CD4-positive, CD25-positive, alpha-beta regulatory T cell (primary cell): Measurements from ENCODE around the gene RAB8A. TPM values are rescaled to one million over a fixed set of nuclear protein-coding genes. Genes with fewer than 3 reads are reported as not detected.

Source experiments
- ATAC-seq, 2 donors: fragments of 150-1000 bp; cut with Tn5 transposase; one replicate each; pipeline ENCODE4 v1.10.0; 2021; ENCODE audit warnings: low read depth in 2 of 2, moderate number of reproducible peaks in 2 of 2, moderate library complexity in 1 of 2
- DNase-seq, 3 donors: peaks; one replicate each; pipeline versions ENCODE4 v3.0.0 to v3.0.0-alpha.2; 2012 to 2022; ENCODE audit warnings: mixed read lengths in 1 of 3
- H3K27ac ChIP-seq: one replicate; pipeline ENCODE4 v1.7.0; 2013; ENCODE audit warnings: mild to moderate bottlenecking, low read length; ENCODE audit not compliant: insufficient read depth, poor library complexity, severe bottlenecking
- H3K27me3 ChIP-seq: one replicate; pipeline ENCODE4 v1.7.0; 2013; ENCODE audit warnings: low read length; ENCODE audit not compliant: control insufficient read depth, insufficient read depth
- H3K36me3 ChIP-seq: one replicate; pipeline ENCODE4 v1.7.0; 2013; ENCODE audit warnings: mild to moderate bottlenecking, low read length, moderate library complexity; ENCODE audit not compliant: control insufficient read depth, insufficient read depth
- H3K4me1 ChIP-seq: 2 replicates; pipeline ENCODE4 v1.7.0; 2013; ENCODE audit warnings: mild to moderate bottlenecking, low read length; ENCODE audit not compliant: insufficient read depth, control insufficient read depth, poor library complexity, severe bottlenecking
- H3K4me3 ChIP-seq: one replicate; pipeline ENCODE4 v1.7.0; 2013; ENCODE audit warnings: low read depth, mild to moderate bottlenecking, low read length, moderate library complexity
- H3K9me3 ChIP-seq, 2 experiments: 1 replicate in 1 of 2; 2 replicates in 1 of 2; pipeline ENCODE4 v1.7.0; 2013; ENCODE audit warnings: low read length in 2 of 2, mild to moderate bottlenecking in 1 of 2, moderate library complexity in 1 of 2; ENCODE audit not compliant: control insufficient read depth in 2 of 2
- H3K27ac Mint-ChIP-seq, 3 donors: one replicate each; pipeline ENCODE4 v1.8.0; 2020 to 2022; ENCODE audit warnings: mild to moderate bottlenecking in 3 of 3, mixed read lengths in 3 of 3, moderate library complexity in 2 of 3
- H3K27me3 Mint-ChIP-seq: one replicate; pipeline ENCODE4 v1.8.0; 2022; ENCODE audit warnings: mild to moderate bottlenecking, mixed read lengths
- H3K36me3 Mint-ChIP-seq: one replicate; pipeline ENCODE4 v1.8.0; 2020; ENCODE audit warnings: mixed read lengths
- H3K4me1 Mint-ChIP-seq, 4 donors: one replicate each; pipeline ENCODE4 v1.8.0; 2020 to 2022; ENCODE audit warnings: mixed read lengths in 4 of 4, mild to moderate bottlenecking in 1 of 4
- H3K4me3 Mint-ChIP-seq, 4 donors: one replicate each; pipeline ENCODE4 v1.8.0; 2020 to 2022; ENCODE audit warnings: mild to moderate bottlenecking in 4 of 4, mixed read lengths in 4 of 4, moderate library complexity in 3 of 4
- H3K9me3 Mint-ChIP-seq, 7 donors: one replicate each; pipeline ENCODE4 v1.8.0; 2020 to 2022; ENCODE audit warnings: mixed read lengths in 7 of 7, mild to moderate bottlenecking in 3 of 7, moderate library complexity in 2 of 7
- polyA plus RNA-seq, 4 donors: library from polyadenylated mRNA; unstranded; fragments of 300-500 nt; fragmentation: Illumina TruSeq; gene quantifications; one replicate each; pipeline ENCODE4 v1.2.3, GENCODE V29; 2021
- total RNA-seq: library from RNA; stranded (reverse); gene quantifications from one replicate; pipeline ENCODE4 v1.2.3, GENCODE V29; 2022

RAB8A gene
- total and polyA plus RNA-seq, 5 donors from 2014 or later: 79.6 to 93.0 (median 88.1) TPM

GRCh38 chr19:16154557-16154956 is 42.9 kb downstream of the RAB8A start:
- DNase-seq (no peak), ATAC-seq (no peak)
- Histone ChIP-seq H3K27me3 (no peaks in the 10 kb centered on the region), H3K9me3 (no peaks in the 10 kb centered on the region), H3K36me3 (peaks cover 64% of the 10 kb centered on the region), H3K27ac (no peak overlapping the region), H3K4me1 (no peaks in the 10 kb centered on the region), H3K4me3 (no peak overlapping the region)
- Mint-ChIP-seq H3K36me3 (peaks cover 25% of the 10 kb centered on the region), H3K27ac (no peak overlapping the region), H3K4me3 (no peak overlapping the region), H3K27me3 (no peaks in the 10 kb centered on the region), H3K9me3 (no peaks in the 10 kb centered on the region), H3K4me1 (peaks cover 0 to 7% (median 3%) of the 10 kb centered on the region in 4 donors)

- peaks cover 25% of the 10 kb centered on the region for H3K36me3 Mint-ChIP-seq
Measured at GRCh38 chr19:16155128-16155527, 43.4 kb downstream of the RAB8A start.

GRCh38 chr19:16156904-16157303 is 45.2 kb downstream of the RAB8A start:
- H3K4me1 Mint-ChIP-seq: peaks cover 0 to 9% (median 3%) of the 10 kb centered on the region in 4 donors
- peak overlapping the region in 2 of 3 donors; percentile 52 to 74 for H3K27ac Mint-ChIP-seq
- peaks cover 49% of the 10 kb centered on the region for H3K36me3 ChIP-seq
- DNase-seq (no peak), ATAC-seq (no peak)
- H3K36me3 Mint-ChIP-seq: peaks cover 25% of the 10 kb centered on the region
- no peaks in the 10 kb centered on the region for H3K9me3 ChIP-seq
- H3K27ac ChIP-seq: no peak overlapping the region
- H3K27me3 ChIP-seq: no peaks in the 10 kb centered on the region
- H3K27me3 Mint-ChIP-seq: no peaks in the 10 kb centered on the region
- H3K4me3 Mint-ChIP-seq: peak overlapping the region in 1 of 4 donors; percentile 21
- no peaks in the 10 kb centered on the region for H3K4me1 ChIP-seq
- no peaks in the 10 kb centered on the region for H3K9me3 Mint-ChIP-seq
- no peak overlapping the region for H3K4me3 ChIP-seq

More at GRCh38 chr19:16155128-16155527, 43.4 kb downstream of the RAB8A start:
- Mint-ChIP-seq H3K9me3 (no peaks in the 10 kb centered on the region), H3K4me1 (peaks cover 0 to 7% (median 3%) of the 10 kb centered on the region in 4 donors), H3K27ac (peak overlapping the region in 1 of 3 donors; percentile 70), H3K4me3 (peak overlapping the region in 1 of 4 donors; percentile 8), H3K27me3 (no peaks in the 10 kb centered on the region)
- Histone ChIP-seq H3K4me1 (no peaks in the 10 kb centered on the region), H3K27ac (no peak overlapping the region), H3K36me3 (peaks cover 59% of the 10 kb centered on the region), H3K27me3 (no peaks in the 10 kb centered on the region), H3K4me3 (no peak overlapping the region), H3K9me3 (no peaks in the 10 kb centered on the region)
- ATAC-seq (no peak), DNase-seq (no peak)

GRCh38 chr19:16157601-16158000 is 45.9 kb downstream of the RAB8A start:
- H3K4me1 ChIP-seq: no peaks in the 10 kb centered on the region
- H3K4me1 Mint-ChIP-seq: peaks cover 0 to 9% (median 3%) of the 10 kb centered on the region in 4 donors
- H3K4me3 Mint-ChIP-seq: no peak overlapping the region
- no peaks in the 10 kb centered on the region for H3K9me3 Mint-ChIP-seq
- DNase-seq: no peak
- no peak overlapping the region for H3K27ac ChIP-seq
- peak in 1 of 2 donors; percentile 19 for ATAC-seq
- peaks cover 23% of the 10 kb centered on the region for H3K36me3 Mint-ChIP-seq
- no peaks in the 10 kb centered on the region for H3K27me3 Mint-ChIP-seq
- H3K27me3 ChIP-seq: no peaks in the 10 kb centered on the region
- H3K4me3 ChIP-seq: no peak overlapping the region
- H3K36me3 ChIP-seq: peaks cover 44% of the 10 kb centered on the region
- H3K27ac Mint-ChIP-seq: no peak overlapping the region
- no peaks in the 10 kb centered on the region for H3K9me3 ChIP-seq

GRCh38 chr19:16159655-16160054 is 48.0 kb downstream of the RAB8A start:
- no peak overlapping the region for H3K4me3 Mint-ChIP-seq
- H3K4me1 ChIP-seq: no peaks in the 10 kb centered on the region
- no peaks in the 10 kb centered on the region for H3K27me3 Mint-ChIP-seq
- H3K4me1 Mint-ChIP-seq: peaks cover 0 to 9% (median 2%) of the 10 kb centered on the region in 4 donors
- H3K27ac ChIP-seq: no peak overlapping the region
- H3K36me3 ChIP-seq: peaks cover 26% of the 10 kb centered on the region
- DNase-seq (no peak), ATAC-seq (no peak)
- H3K9me3 Mint-ChIP-seq: no peaks in the 10 kb centered on the region
- H3K36me3 Mint-ChIP-seq: peaks cover 17% of the 10 kb centered on the region
- no peaks in the 10 kb centered on the region for H3K27me3 ChIP-seq
- H3K27ac Mint-ChIP-seq: no peak overlapping the region
- H3K4me3 ChIP-seq: no peak overlapping the region
- no peaks in the 10 kb centered on the region for H3K9me3 ChIP-seq

- DNase-seq (no peak), ATAC-seq (no peak)
- H3K27me3 ChIP-seq: no peaks in the 10 kb centered on the region
- Mint-ChIP-seq H3K36me3 (peaks cover 9% of the 10 kb centered on the region), H3K4me3 (no peak overlapping the region), H3K9me3 (no peaks in the 10 kb centered on the region), H3K4me1 (peaks cover 0 to 3% (median 0%) of the 10 kb centered on the region in 4 donors), H3K27ac (peak overlapping the region in 1 of 3 donors; percentile 3), H3K27me3 (no peaks in the 10 kb centered on the region)
- no peak overlapping the region for H3K27ac ChIP-seq
- no peaks in the 10 kb centered on the region for H3K9me3 ChIP-seq
- no peak overlapping the region for H3K4me3 ChIP-seq
- H3K4me1 ChIP-seq: no peaks in the 10 kb centered on the region
- peaks cover 19% of the 10 kb centered on the region for H3K36me3 ChIP-seq
Measured at GRCh38 chr19:16160445-16160942, 48.8 kb downstream of the RAB8A start.

GRCh38 chr19:16160943-16161560 is 49.4 kb downstream of the RAB8A start:
- Histone ChIP-seq H3K27ac (no peak overlapping the region), H3K4me1 (no peaks in the 10 kb centered on the region), H3K4me3 (no peak overlapping the region), H3K27me3 (no peaks in the 10 kb centered on the region), H3K36me3 (peaks cover 14% of the 10 kb centered on the region), H3K9me3 (no peaks in the 10 kb centered on the region)
- Mint-ChIP-seq H3K27me3 (no peaks in the 10 kb centered on the region), H3K36me3 (peaks cover 9% of the 10 kb centered on the region), H3K27ac (peak overlapping the region in 1 of 3 donors; percentile 3), H3K4me3 (no peak overlapping the region), H3K4me1 (peaks cover 0 to 3% (median 0%) of the 10 kb centered on the region in 4 donors), H3K9me3 (no peaks in the 10 kb centered on the region)
- ATAC-seq (no peak), DNase-seq (no peak)

GRCh38 chr19:16161840-16162239 is 50.2 kb downstream of the RAB8A start:
- no peak overlapping the region for H3K4me3 ChIP-seq
- H3K27ac Mint-ChIP-seq: no peak overlapping the region
- no peaks in the 10 kb centered on the region for H3K9me3 ChIP-seq
- H3K4me3 Mint-ChIP-seq: no peak overlapping the region
- no peaks in the 10 kb centered on the region for H3K27me3 ChIP-seq
- H3K27me3 Mint-ChIP-seq: no peaks in the 10 kb centered on the region
- no peaks in the 10 kb centered on the region for H3K4me1 ChIP-seq
- peaks cover 8% of the 10 kb centered on the region for H3K36me3 ChIP-seq
- peaks cover 2% of the 10 kb centered on the region for H3K36me3 Mint-ChIP-seq
- no peak overlapping the region for H3K27ac ChIP-seq
- H3K4me1 Mint-ChIP-seq: peaks cover 0 to 3% (median 0%) of the 10 kb centered on the region in 4 donors
- H3K9me3 Mint-ChIP-seq: no peaks in the 10 kb centered on the region
- no peak for ATAC-seq
- DNase-seq: no peak
